SK-N-SH treated with all-trans-retinoic acid at 6 μM for 48 hours (cell line): ENCODE data around the gene DOK5.

Experiments
- ARNTL ChIP-seq: fragments of 450-650 bp; formaldehyde crosslinking; IDR thresholded peaks from 2 replicates; pipeline ENCODE4 v1.5.0; 2020; ENCODE audit warnings: low read depth, mild to moderate bottlenecking, moderate library complexity, borderline replicate concordance
- ESRRG ChIP-seq: fragments of 250-450 bp; sonication (Bioruptor Pico); IDR thresholded peaks from 2 replicates; pipeline ENCODE4 v1.6.1; 2021; ENCODE audit warnings: mild to moderate bottlenecking
- PPARA ChIP-seq: fragments of 250-450 bp; sonication (Bioruptor Pico); IDR thresholded peaks from 2 replicates; pipeline ENCODE4 v1.5.0; 2020; ENCODE audit warnings: mild to moderate bottlenecking, borderline replicate concordance
- RARB ChIP-seq: fragments of 250-450 bp; sonication (Bioruptor Pico); IDR thresholded peaks from 2 replicates; pipeline ENCODE4 v1.8.0; 2021; ENCODE audit warnings: mild to moderate bottlenecking, moderate library complexity
- SNAI2 ChIP-seq: fragments of 250-450 bp; sonication (Bioruptor Pico); IDR thresholded peaks from 2 replicates; pipeline ENCODE4 v1.5.0; 2020; ENCODE audit warnings: mild to moderate bottlenecking, moderate library complexity
- ZFP3 ChIP-seq: fragments of 250-450 bp; sonication (Bioruptor Pico); IDR thresholded peaks from 2 replicates; pipeline ENCODE4 v1.5.0; 2020; ENCODE audit warnings: mild to moderate bottlenecking, moderate library complexity
- ZFP30 ChIP-seq: fragments of 450-650 bp; formaldehyde crosslinking; IDR thresholded peaks from 2 replicates; pipeline ENCODE4 v1.5.0; 2022; ENCODE audit warnings: mild to moderate bottlenecking, moderate library complexity
- TF ChIP-seq, protein P1 (sequence below): fragments of 250-450 bp; sonication (Bioruptor Pico); IDR thresholded peaks from 2 replicates; pipeline ENCODE4 v1.8.0; 2020; ENCODE audit warnings: mild to moderate bottlenecking, moderate library complexity, borderline replicate concordance
- TF ChIP-seq, protein P2 (sequence below): fragments of 250-450 bp; sonication (Bioruptor Pico); IDR thresholded peaks from 2 replicates; pipeline ENCODE4 v1.8.0; 2021; ENCODE audit warnings: low read depth, mild to moderate bottlenecking, moderate library complexity, borderline replicate concordance

DNA sequence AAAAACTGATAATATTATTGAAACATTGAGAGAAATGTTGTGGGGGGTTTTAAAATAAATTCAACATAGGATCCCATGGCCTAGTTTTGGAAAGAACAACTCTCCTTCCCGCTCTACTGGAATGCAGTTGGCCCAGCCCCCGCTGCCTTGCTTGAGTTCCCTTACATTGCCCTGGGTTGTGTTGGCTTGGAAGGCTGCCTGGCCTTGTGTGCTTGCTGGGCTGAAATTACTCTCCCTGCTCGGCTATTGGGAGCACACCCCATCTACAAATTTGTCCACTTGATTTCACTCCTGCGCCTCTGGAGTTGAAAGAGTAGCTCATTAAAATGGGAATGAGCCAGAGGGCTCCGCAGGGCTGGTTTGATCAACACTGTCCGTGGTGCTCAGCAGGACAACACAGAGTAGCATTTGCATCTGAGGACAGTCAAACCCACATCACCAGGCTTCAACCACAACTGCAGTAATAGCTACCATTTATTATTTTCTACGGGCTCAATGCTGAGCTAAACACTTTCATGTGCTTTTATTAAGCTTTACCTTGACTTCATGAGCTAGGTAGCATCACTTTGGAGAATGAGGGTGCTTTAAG, 35.2 kb downstream of the DOK5 start:
- TF ChIP-seq ZFP30 (CRISPR knock-in tag) = no peak
- TF ChIP-seq PPARA = no peak
- no peak for TF ChIP-seq ZFP3 (CRISPR knock-in tag)
- no peak for TF ChIP-seq ARNTL (CRISPR knock-in tag)
- TF ChIP-seq, protein P1, sequence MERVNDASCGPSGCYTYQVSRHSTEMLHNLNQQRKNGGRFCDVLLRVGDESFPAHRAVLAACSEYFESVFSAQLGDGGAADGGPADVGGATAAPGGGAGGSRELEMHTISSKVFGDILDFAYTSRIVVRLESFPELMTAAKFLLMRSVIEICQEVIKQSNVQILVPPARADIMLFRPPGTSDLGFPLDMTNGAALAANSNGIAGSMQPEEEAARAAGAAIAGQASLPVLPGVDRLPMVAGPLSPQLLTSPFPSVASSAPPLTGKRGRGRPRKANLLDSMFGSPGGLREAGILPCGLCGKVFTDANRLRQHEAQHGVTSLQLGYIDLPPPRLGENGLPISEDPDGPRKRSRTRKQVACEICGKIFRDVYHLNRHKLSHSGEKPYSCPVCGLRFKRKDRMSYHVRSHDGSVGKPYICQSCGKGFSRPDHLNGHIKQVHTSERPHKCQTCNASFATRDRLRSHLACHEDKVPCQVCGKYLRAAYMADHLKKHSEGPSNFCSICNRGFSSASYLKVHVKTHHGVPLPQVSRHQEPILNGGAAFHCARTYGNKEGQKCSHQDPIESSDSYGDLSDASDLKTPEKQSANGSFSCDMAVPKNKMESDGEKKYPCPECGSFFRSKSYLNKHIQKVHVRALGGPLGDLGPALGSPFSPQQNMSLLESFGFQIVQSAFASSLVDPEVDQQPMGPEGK (CRISPR knock-in tag) = no peak
- TF ChIP-seq RARB = no peak
- no peak for TF ChIP-seq ESRRG
- TF ChIP-seq SNAI2 (CRISPR knock-in tag) = no peak
- TF ChIP-seq, protein P2, sequence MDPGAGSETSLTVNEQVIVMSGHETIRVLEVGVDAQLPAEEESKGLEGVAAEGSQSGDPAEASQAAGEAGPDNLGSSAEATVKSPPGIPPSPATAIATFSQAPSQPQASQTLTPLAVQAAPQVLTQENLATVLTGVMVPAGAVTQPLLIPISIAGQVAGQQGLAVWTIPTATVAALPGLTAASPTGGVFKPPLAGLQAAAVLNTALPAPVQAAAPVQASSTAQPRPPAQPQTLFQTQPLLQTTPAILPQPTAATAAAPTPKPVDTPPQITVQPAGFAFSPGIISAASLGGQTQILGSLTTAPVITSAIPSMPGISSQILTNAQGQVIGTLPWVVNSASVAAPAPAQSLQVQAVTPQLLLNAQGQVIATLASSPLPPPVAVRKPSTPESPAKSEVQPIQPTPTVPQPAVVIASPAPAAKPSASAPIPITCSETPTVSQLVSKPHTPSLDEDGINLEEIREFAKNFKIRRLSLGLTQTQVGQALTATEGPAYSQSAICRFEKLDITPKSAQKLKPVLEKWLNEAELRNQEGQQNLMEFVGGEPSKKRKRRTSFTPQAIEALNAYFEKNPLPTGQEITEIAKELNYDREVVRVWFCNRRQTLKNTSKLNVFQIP (CRISPR knock-in tag) = no peak
